ENCODE data around the gene DCP2.

DCP2 gene

DNA sequence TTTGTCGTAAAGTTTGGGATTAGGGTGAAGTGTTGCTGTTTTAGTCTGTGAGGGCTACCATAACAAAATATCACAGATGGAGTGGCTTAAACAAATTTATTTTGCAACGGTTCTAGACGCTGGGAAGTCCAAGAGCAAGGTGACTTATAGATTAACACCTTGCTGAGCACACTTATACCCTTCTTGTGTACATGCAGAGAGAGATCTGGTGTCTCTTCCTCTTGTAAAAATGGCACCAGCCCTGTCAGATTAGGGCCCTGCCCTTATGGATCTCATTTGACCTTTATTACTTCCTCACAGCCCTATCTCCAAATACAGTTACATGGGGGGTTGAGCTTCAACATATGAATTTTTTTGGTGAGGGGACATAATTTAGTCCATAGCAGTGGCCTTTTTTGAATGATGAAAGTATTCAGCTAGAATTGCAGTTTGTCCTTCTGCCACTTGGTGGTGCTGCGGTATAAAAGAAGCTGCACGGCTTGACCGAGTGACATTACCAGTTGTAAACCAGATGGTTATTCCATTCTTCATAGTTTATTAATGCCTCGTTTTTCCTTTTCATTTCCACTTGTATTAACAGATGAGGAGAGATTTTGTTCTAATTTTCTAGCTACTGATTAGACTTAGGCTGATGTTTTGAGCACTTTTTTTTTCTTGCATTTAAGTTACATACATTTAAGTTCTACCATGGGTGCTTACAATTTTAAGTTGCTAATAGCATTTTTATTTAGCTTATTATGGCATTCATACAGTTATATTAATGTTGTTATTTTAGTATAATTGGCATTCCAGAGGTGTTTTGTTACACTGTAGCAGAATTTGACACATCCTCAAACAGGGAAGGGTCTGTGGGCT is 19.4 kb downstream of the DCP2 start:
- TF ChIP-seq, protein P1, sequence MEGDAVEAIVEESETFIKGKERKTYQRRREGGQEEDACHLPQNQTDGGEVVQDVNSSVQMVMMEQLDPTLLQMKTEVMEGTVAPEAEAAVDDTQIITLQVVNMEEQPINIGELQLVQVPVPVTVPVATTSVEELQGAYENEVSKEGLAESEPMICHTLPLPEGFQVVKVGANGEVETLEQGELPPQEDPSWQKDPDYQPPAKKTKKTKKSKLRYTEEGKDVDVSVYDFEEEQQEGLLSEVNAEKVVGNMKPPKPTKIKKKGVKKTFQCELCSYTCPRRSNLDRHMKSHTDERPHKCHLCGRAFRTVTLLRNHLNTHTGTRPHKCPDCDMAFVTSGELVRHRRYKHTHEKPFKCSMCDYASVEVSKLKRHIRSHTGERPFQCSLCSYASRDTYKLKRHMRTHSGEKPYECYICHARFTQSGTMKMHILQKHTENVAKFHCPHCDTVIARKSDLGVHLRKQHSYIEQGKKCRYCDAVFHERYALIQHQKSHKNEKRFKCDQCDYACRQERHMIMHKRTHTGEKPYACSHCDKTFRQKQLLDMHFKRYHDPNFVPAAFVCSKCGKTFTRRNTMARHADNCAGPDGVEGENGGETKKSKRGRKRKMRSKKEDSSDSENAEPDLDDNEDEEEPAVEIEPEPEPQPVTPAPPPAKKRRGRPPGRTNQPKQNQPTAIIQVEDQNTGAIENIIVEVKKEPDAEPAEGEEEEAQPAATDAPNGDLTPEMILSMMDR (IDR thresholded peaks at IDR 0.05; ENCODE audit: low read depth, low read length) = peak; percentile 77
- DNase-seq (ENCODE audit: low read depth in 2 of 2) = peak; percentile 80

DNA sequence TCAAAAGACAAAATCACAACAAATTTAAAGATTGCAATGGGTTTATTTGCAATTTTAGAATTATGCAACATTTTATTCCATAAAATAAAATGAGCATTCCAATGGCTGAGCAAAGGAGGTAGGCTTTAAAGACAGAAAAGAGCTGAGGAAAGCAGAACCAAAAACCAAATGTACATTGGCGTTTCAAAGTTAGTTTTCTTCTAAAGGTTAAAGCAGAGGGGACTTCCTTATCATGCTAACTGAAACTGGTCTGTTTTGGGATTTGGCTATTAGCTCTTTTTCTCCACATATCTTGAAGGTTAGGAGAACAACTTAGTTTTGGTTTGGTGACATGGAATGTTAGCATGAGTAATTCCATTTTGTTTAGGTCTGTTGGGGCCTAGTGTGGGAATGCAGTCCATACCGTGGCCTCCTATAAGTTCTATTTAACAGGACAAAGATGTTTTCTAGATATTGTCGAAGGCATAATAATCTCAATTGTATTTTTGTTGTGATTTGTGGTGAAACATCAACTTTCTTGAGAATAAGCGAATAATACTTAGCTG is 20.3 kb downstream of the DCP2 start:
- TF ChIP-seq, protein P1 (IDR thresholded peaks at IDR 0.05; ENCODE audit: low read depth, low read length) = no peak

More for the DNA sequence above, 19.4 kb downstream of the DCP2 start:
- H3K4me3 ChIP-seq (replicated peaks in 1 of 2; ENCODE audit: low read depth in 2 of 2, low read length in 2 of 2) = no peak overlapping the region

DNA sequence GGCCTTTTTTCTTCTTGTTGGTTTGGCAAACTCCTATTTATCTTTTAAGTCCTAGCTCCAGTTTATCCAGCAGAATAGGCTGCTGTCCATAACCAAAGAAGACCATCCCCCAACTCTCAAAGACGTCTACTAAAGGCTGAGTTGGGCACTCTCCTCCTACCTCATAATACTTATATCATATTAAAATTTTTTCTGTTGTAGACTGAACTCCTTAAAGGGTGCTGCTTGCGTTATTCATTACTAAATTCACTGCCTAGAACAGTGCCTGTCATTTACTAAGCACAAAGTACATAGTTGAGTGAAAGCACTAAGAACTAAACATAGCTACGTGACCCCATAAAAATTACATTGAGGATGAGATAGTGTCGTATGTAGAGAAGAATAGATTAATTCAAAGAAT is 21.7 kb downstream of the DCP2 start:
- TF ChIP-seq, protein P1 (IDR thresholded peaks at IDR 0.05; ENCODE audit: low read depth, low read length) = no peak
- H3K4me3 ChIP-seq (replicated peaks in 1 of 2; ENCODE audit: low read depth in 2 of 2, low read length in 2 of 2) = no peak overlapping the region
- DNase-seq (ENCODE audit: low read depth in 2 of 2) = no peak

More for the DNA sequence above, 20.3 kb downstream of the DCP2 start:
- H3K4me3 ChIP-seq (replicated peaks in 1 of 2; ENCODE audit: low read depth in 2 of 2, low read length in 2 of 2) = no peak overlapping the region
- peak in 1 of 2 donors; percentile 17 for DNase-seq (ENCODE audit: low read depth in 2 of 2)

DNA sequence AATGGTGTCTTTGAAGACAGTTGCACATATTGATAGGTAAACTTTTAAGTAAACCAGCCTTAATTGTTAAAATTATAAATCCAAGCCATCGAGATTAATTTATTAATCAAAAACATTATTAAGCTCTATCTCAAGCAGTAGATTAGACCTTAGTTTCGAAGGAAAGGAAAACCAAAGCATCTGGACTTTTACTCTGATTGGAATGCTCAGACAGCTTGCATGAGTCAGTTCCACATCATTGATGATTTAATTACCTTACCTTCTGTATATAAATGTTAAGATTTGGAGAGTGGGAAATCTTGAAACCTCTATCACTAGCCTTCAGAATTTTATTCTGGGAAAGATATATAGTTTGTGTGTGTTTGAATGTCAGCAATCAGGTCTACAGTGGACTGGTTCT is 23.9 kb downstream of the DCP2 start:
- H3K4me3 ChIP-seq (replicated peaks in 1 of 2; ENCODE audit: low read depth in 2 of 2, low read length in 2 of 2) = no peak overlapping the region
- no peak for DNase-seq (ENCODE audit: low read depth in 2 of 2)
- TF ChIP-seq, protein P1 (IDR thresholded peaks at IDR 0.05; ENCODE audit: low read depth, low read length) = no peak

DNA sequence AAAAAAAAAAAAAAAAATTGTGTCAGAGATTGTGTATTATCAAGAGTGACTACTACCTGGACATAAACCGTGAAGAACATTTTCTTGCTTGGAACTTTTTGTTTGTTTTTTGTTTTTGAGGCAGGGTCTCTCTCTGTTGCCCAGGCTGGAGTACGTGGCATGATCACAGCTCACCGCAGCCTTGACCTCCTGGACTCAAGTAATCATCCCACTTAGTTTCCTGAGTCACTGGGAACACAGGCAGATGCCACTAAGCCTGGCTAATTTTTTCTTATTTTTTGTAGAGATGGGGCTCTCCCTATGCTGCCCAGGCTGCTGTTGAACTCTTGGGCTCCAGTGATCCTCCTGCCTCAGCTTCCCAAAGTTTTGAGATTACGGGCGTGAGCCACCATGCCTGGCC is 25.8 kb downstream of the DCP2 start:
- H3K4me3 ChIP-seq (replicated peaks in 1 of 2; ENCODE audit: low read depth in 2 of 2, low read length in 2 of 2) = no peak overlapping the region
- no peak for DNase-seq (ENCODE audit: low read depth in 2 of 2)
- TF ChIP-seq, protein P1 (IDR thresholded peaks at IDR 0.05; ENCODE audit: low read depth, low read length) = no peak

DNA sequence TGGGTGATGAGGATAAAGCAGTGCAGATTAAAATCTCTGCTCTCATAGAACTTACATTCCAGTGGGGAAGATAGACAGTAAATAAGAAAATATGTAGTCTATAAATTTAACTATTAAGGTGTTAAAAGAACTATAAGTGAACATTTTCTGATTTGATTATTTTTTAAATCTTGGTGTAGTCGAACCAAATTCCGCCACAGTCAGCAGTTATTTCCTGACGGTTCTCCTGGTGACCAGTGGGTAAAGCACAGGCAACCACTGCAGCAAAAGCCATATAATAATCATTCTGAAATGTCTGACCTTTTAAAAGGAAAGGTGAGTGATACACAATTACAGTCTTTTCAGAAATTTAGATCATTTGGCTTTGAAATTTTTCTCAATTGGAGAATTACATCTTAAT is 27.2 kb downstream of the DCP2 start:
- TF ChIP-seq, protein P1 (IDR thresholded peaks at IDR 0.05; ENCODE audit: low read depth, low read length) = no peak

More for the DNA sequence above, 27.2 kb downstream of the DCP2 start:
- no peak for DNase-seq (ENCODE audit: low read depth in 2 of 2)
- H3K4me3 ChIP-seq (replicated peaks in 1 of 2; ENCODE audit: low read depth in 2 of 2, low read length in 2 of 2) = no peak overlapping the region
